ENCODE data around the gene ABCC11. TPM values are rescaled to one million over a fixed set of nuclear protein-coding genes. Genes with fewer than 3 reads are reported as not detected.

ABCC11 gene
- total and polyA plus RNA-seq, 2 experiments from 2014 or later = 0.10 TPM; not detected in 1

DNA sequence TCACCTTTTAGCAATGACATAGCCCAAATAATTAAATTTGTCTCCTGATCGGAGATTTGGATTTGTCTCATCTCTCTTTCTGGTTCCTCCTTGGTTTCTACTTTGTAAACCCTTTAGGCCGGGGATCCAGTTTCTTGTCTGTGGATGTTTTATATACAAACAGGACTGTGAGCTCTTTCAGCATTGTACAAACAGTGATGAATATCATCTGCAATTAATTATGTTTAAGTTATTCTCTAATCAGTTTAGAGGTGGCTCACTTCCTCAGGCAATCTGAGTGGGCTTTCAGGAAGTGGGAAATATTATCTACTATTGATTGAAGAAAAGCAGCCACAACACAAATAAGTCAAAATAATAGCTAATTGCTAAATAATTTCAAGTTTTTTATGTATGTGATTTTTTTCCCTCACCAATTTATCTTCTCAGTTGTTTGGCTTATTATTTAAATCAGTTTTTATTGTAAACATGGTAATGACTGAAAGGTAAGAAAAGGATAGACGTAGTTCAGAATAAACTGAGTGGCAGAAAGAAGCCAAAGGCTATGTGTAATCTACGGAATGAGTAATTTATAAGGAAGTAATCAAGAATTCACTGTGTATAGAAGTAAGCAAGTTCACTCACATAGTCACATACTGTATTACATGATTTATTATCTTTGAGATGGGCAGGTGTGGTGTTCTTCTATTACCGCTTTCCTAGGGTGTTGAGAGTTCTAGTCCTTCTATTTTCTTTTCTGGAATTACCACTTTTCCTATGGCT lies 3.4 kb upstream of the ABCC11 start:
- Histone ChIP-seq H3F3A (replicated peaks; ENCODE audit: low read depth) (no peaks in the 10 kb centered on the region), H3K4me2 (no peak overlapping the region), H3K27ac (ENCODE audit: low read depth) (no peak overlapping the region), H3K36me3 (ENCODE audit: insufficient read depth) (no peaks in the 10 kb centered on the region), H2AFZ (no peak overlapping the region), H3K27me3 (ENCODE audit: insufficient read depth) (no peaks in the 10 kb centered on the region), H3K79me2 (replicated peaks; ENCODE audit: insufficient read depth) (peaks cover 44% of the 10 kb centered on the region), H4K20me1 (replicated peaks; ENCODE audit: insufficient read depth) (no peaks in the 10 kb centered on the region), H3K4me3 (no peak overlapping the region), H3K4me1 (ENCODE audit: insufficient read depth) (0 out of 2 replicates have a peak, but pooled peaks cover 4% of the 10 kb centered on the region), H3K9me2 (ENCODE audit: insufficient read depth) (no peaks in the 10 kb centered on the region)
- H3K27me3 Mint-ChIP-seq (ENCODE audit: insufficient read depth, low read depth, poor library complexity) = no peaks in the 10 kb centered on the region
- no peak overlapping the region for H3K4me3 Mint-ChIP-seq
- no peak for DNase-seq (ENCODE audit: low spot score)
- ATAC-seq = no peak
- no peak for TF ChIP-seq JUNB (IDR thresholded peaks at IDR 0.05; ENCODE audit: unreplicated experiment)
- no peak for TF ChIP-seq ZNF114 (CRISPR knock-in tag; IDR thresholded peaks at IDR 0.05)
- TF ChIP-seq, protein P1, sequence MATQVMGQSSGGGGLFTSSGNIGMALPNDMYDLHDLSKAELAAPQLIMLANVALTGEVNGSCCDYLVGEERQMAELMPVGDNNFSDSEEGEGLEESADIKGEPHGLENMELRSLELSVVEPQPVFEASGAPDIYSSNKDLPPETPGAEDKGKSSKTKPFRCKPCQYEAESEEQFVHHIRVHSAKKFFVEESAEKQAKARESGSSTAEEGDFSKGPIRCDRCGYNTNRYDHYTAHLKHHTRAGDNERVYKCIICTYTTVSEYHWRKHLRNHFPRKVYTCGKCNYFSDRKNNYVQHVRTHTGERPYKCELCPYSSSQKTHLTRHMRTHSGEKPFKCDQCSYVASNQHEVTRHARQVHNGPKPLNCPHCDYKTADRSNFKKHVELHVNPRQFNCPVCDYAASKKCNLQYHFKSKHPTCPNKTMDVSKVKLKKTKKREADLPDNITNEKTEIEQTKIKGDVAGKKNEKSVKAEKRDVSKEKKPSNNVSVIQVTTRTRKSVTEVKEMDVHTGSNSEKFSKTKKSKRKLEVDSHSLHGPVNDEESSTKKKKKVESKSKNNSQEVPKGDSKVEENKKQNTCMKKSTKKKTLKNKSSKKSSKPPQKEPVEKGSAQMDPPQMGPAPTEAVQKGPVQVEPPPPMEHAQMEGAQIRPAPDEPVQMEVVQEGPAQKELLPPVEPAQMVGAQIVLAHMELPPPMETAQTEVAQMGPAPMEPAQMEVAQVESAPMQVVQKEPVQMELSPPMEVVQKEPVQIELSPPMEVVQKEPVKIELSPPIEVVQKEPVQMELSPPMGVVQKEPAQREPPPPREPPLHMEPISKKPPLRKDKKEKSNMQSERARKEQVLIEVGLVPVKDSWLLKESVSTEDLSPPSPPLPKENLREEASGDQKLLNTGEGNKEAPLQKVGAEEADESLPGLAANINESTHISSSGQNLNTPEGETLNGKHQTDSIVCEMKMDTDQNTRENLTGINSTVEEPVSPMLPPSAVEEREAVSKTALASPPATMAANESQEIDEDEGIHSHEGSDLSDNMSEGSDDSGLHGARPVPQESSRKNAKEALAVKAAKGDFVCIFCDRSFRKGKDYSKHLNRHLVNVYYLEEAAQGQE (IDR thresholded peaks at IDR 0.05; ENCODE audit: unreplicated experiment) = no peak
- no peak for TF ChIP-seq EZH2phosphoT487 (IDR thresholded peaks at IDR 0.05; ENCODE audit: unreplicated experiment)
- TF ChIP-seq EZH2 (IDR thresholded peaks at IDR 0.05; ENCODE audit: low read depth, unreplicated experiment) = no peak
- TF ChIP-seq ZNF462 (CRISPR knock-in tag; IDR thresholded peaks at IDR 0.05) = no peak
- TF ChIP-seq NANOG (IDR thresholded peaks at IDR 0.05; ENCODE audit: borderline replicate concordance) = no peak
- TF ChIP-seq CTCF (conservative IDR thresholded peaks at IDR 0.05; ENCODE audit: low read depth in 2 of 2) = no peak
- no peak for TF ChIP-seq POLR2AphosphoS5 (IDR thresholded peaks at IDR 0.05; ENCODE audit: low read depth)
- TF ChIP-seq STAT1 (IDR thresholded peaks at IDR 0.05; ENCODE audit: unreplicated experiment) = no peak
- TF ChIP-seq, protein P2, sequence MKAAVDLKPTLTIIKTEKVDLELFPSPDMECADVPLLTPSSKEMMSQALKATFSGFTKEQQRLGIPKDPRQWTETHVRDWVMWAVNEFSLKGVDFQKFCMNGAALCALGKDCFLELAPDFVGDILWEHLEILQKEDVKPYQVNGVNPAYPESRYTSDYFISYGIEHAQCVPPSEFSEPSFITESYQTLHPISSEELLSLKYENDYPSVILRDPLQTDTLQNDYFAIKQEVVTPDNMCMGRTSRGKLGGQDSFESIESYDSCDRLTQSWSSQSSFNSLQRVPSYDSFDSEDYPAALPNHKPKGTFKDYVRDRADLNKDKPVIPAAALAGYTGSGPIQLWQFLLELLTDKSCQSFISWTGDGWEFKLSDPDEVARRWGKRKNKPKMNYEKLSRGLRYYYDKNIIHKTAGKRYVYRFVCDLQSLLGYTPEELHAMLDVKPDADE (IDR thresholded peaks at IDR 0.05) = no peak
- no peak for TF ChIP-seq ZNF331 (CRISPR knock-in tag; IDR thresholded peaks at IDR 0.05; ENCODE audit: low read depth)
- no peak for TF ChIP-seq CREB1 (CRISPR knock-in tag; IDR thresholded peaks at IDR 0.05; ENCODE audit: low read depth)
- H3K36me3 Mint-ChIP-seq (ENCODE audit: low read depth) = peaks cover 7% of the 10 kb centered on the region; the same call in 1 of the 3 replicates
- no peaks in the 10 kb centered on the region; the same call in 2 of the 3 replicates for H3K4me1 Mint-ChIP-seq
- no peaks in the 10 kb centered on the region for H3K9me3 Mint-ChIP-seq
- no peak overlapping the region for H3K27ac Mint-ChIP-seq
